ENCODE data around the gene OTUD5.
A peak's percentile ranks its signal among the peaks of the same experiment; 100 is the strongest.

Gene OTUD5

DNA sequence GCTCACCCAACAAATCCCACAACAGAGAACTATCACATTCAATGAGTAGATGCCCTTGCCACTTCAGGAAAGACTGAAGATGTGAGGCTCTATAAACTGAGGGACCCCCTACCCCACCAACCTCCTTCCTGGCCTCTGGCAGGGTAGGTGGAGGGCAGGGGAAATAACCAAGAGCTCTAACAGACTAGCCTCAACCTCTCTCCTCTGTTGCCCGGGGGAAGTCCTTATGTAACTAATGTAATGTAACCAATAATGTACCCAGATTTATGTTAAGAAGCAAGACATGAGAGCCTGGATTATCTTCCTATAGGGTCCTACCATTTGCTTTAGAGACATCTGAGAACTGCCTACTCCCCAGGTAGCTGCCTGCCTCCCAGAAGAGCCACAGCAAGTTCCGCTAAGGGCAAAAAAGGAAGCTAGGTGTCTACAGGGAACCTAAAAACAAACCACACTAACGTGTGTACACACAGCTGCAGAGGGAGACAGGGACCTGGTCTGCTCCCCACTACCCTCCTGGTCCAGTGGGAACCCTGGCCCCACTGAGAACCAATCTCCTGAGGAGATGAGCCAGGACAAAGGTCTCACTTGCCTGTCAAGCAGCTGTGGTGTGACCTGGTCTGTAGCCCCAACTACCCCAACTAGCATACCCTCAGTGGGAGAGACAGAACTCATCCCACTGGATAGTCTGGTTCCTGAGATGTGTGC, 17.7 kb downstream of the OTUD5 start:
- H3K36me3 ChIP-seq: peaks cover 12% of the 10 kb centered on the region
- H3K9me3 ChIP-seq (ENCODE audit: severe bottlenecking): no peaks in the 10 kb centered on the region
- H3K27ac ChIP-seq: no peak overlapping the region
- DNase-seq: no peak
- H3K4me3 ChIP-seq (ENCODE audit: low read depth, low read length): no peak overlapping the region
- no peaks in the 10 kb centered on the region for H3K27me3 ChIP-seq (ENCODE audit: insufficient read depth, low read depth, severe bottlenecking)
- TF ChIP-seq, protein P1, sequence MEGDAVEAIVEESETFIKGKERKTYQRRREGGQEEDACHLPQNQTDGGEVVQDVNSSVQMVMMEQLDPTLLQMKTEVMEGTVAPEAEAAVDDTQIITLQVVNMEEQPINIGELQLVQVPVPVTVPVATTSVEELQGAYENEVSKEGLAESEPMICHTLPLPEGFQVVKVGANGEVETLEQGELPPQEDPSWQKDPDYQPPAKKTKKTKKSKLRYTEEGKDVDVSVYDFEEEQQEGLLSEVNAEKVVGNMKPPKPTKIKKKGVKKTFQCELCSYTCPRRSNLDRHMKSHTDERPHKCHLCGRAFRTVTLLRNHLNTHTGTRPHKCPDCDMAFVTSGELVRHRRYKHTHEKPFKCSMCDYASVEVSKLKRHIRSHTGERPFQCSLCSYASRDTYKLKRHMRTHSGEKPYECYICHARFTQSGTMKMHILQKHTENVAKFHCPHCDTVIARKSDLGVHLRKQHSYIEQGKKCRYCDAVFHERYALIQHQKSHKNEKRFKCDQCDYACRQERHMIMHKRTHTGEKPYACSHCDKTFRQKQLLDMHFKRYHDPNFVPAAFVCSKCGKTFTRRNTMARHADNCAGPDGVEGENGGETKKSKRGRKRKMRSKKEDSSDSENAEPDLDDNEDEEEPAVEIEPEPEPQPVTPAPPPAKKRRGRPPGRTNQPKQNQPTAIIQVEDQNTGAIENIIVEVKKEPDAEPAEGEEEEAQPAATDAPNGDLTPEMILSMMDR (IDR thresholded peaks at IDR 0.05; ENCODE audit: low read depth, low read length): no peak

DNA sequence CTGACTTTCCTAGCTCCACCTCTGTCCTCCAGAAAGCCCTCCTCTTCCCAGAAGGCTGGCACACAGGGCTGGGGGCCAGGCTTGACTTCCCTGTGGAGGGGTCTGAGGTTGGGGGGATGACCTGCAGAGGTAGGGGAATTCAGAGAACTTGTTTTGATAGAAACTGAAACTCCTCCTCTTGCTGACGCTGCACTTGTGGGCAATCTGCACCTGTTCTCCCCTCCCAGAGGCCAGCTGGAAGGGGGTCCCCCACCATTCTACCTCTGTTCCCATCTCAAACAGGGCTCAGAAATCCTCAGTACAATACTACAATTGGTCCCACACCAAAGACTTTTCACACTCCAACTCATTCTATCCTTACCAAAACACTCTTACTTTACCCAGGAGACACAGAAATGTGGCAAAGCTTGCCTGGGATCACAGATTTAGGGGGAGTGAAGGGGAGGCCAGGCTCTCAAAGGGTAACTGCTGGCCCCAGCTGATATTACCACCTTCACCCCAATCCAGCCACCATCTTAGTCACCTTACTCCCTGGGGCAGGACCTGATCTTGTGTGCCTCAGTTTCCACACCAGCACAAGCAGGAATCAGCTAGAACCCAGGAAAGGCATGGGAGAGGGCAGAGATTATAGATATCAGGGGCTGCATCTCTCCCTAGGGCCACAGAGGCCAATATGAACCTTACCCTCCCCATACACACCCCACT, 18.5 kb downstream of the OTUD5 start:
- Histone ChIP-seq H3K36me3 (peaks cover 14% of the 10 kb centered on the region), H3K4me3 (ENCODE audit: low read depth, low read length) (no peak overlapping the region), H3K9me3 (ENCODE audit: severe bottlenecking) (no peaks in the 10 kb centered on the region), H3K27me3 (ENCODE audit: insufficient read depth, low read depth, severe bottlenecking) (no peaks in the 10 kb centered on the region), H3K27ac (no peak overlapping the region)
- TF ChIP-seq, protein P1 (IDR thresholded peaks at IDR 0.05; ENCODE audit: low read depth, low read length): no peak
- no peak for DNase-seq

DNA sequence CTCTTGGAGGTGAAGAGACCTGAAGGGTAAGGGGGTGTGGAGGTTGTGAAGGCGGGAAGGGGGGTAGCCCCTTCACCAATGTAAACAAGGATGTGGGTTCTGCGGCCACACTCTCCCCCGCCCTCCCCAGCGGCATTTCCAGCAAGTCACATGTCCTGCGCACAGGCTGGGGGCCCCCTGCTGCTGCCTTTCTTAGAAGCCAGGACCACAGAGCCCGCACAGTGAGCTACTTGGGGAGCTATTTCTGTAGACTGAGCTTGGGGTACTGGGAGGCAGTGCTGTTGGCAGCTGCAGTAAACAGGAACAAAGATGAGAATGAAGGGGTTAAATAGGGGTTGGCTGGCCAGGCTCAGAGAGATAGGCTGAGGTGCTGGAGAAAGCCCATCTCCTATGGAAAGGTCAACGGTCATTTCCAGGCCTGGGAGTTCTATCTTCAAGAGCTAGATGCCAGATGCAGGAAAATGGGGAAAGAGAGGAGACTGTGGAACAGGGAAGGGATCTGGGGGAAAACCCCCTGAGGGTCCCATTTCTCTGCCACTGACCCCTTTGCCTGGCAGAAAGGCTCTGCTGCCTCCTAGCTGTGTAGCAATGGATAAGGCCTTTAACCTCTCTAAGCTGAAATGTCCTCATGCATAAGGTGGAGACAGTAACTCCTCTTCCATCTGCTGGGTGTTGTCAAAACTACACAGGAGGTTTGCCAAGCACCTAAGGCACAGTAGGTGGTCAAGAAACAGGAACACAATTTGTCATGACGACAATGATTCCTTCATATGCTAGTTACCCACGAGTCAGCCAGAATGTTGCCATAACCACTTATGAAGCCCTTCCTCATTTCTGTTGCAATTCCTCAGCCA, 20.1 kb downstream of the OTUD5 start:
- H3K36me3 ChIP-seq: peaks cover 12% of the 10 kb centered on the region
- no peaks in the 10 kb centered on the region for H3K9me3 ChIP-seq (ENCODE audit: severe bottlenecking)
- TF ChIP-seq, protein P1 (IDR thresholded peaks at IDR 0.05; ENCODE audit: low read depth, low read length): peak; percentile 46; the same call in 1 of the 2 replicates
- DNase-seq: no peak
- H3K27ac ChIP-seq: no peak overlapping the region
- no peak overlapping the region for H3K4me3 ChIP-seq (ENCODE audit: low read depth, low read length)
- H3K27me3 ChIP-seq (ENCODE audit: insufficient read depth, low read depth, severe bottlenecking): no peaks in the 10 kb centered on the region

DNA sequence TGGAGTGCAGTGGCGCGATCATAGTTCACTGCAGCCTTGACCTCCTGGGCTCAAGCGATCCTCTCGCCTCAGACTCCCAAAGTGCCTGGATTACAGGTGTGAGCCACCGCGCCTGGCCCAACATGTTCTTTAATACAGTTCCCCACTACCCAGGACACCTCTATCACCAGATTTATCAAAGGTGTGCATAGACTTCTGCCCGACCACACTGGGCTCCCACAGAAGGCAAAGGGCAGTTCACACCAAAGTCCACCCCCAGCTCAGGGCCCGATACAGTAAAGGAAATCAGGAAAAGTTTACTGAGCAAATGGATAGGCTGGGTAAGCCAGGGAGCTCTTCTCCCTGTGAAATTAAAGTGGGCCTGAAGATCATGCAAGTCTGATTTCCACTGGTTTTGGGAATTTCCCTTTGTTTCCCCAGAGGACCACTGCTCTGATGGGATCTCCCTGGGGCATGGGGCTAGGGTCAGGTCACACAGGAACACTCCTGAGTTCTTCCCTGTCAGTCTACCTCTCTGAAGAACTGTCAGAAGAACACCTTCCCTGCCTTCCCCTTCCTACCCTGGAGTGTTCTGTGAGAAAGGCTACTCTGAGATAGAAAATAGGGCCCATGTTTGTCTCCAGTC, 20.9 kb downstream of the OTUD5 start:
- no peak for DNase-seq
- Histone ChIP-seq H3K36me3 (peaks cover 12% of the 10 kb centered on the region), H3K27ac (no peak overlapping the region), H3K4me3 (ENCODE audit: low read depth, low read length) (no peak overlapping the region), H3K27me3 (ENCODE audit: insufficient read depth, low read depth, severe bottlenecking) (no peaks in the 10 kb centered on the region), H3K9me3 (ENCODE audit: severe bottlenecking) (no peaks in the 10 kb centered on the region)
- TF ChIP-seq, protein P1 (IDR thresholded peaks at IDR 0.05; ENCODE audit: low read depth, low read length): no peak

DNA sequence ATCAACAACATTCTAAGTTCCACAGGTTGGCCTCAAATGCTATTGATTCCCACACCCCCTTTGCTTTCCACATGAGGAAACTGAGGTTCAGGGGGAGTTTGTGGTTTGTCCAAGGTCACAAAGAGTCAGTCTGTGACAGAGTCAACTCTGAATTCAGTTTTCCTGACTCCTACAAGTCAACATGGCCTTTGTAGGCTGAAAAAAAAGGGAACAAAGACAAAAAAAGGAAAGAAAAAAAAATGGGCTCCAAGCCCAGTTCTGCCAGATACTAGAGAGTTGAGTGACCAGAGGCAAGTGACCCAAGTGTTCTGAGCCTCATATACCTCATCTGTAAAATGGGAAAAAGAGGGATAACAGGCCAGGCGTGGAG, 22.1 kb downstream of the OTUD5 start:
- no peak overlapping the region for H3K4me3 ChIP-seq (ENCODE audit: low read depth, low read length)
- no peak overlapping the region for H3K27ac ChIP-seq
- TF ChIP-seq, protein P1 (IDR thresholded peaks at IDR 0.05; ENCODE audit: low read depth, low read length): no peak
- peaks cover 12% of the 10 kb centered on the region for H3K36me3 ChIP-seq
- no peak for DNase-seq
- H3K9me3 ChIP-seq (ENCODE audit: severe bottlenecking): no peaks in the 10 kb centered on the region
- no peaks in the 10 kb centered on the region for H3K27me3 ChIP-seq (ENCODE audit: insufficient read depth, low read depth, severe bottlenecking)

Data from WERI-Rb-1 (cell line).